CMK (cell line): ENCODE data around the gene WDR87.

Experiments used
- DNase-seq: peaks from one replicate; pipeline ENCODE4 v3.0.0-alpha.2; 2010; ENCODE audit warnings: low read depth

Gene WDR87

DNA sequence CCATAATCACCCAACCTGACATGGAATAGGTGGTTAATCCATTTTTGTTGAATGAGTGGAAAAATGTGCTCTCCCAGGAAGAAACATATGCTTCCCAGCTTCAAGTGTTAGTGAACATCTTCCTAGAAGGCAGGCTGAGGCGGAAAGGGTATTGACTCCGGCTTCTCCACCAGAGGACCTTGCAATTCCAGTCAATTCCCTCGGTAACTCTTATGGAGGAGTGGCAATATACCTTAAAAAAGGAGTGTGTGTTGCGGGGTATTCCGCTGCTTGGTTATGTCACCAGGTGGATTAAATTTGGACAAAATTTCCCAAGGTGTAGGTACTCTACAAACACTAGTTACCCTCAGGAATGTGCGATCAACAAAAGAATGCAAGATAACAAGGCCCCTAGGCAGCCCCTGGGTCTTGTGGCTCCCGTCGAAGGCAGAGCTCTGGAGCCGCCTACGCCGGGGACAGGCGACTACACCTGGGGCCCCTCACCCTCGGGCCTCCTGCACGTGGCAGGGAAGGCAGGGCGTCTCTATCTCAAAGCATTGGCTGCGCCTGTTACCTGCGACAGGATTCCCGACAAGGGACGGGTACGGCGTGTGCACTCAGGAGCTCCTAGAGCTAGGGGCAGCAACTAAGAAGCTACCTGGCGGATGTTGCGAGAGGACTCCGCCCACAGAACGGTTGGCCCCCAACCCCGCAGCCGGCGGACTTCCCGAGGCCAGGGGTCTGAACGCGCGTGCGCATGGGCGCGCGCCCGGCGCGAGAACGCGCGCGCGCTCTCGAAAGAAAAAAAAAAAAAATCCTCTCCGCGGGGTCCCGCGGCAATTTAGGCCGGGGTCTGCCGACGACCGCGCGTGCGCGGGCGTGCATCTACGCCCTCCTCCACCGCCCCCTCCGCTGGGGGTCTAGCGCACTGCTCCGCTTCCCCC lies at the start of gene WDR87:
Gene WDR87 (minus strand): TSS at position 649 of the 923 bp plus-strand sequence. CDS start 8,355 bp downstream, outside the sequence.
- peak; percentile 53 for DNase-seq

DNA sequence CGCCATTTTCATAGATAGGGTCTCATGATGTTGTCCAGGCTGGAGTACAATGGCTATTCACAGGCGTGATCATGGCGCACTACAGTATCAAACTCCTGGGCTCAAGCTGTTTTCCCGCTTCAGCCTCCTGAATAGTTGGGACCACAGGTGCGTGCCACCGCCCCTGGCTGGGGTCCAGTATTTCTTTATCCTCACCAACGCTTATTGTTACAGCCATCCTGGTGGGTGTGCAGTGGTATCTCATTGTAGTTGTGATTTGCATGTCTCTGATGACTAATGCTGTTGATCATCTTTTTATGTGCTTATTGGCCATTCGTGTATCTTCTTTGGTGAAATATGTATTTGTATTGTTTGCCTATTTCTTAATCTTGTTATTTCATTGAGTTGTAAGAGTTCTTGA lies 49.6 kb upstream of the WDR87 start:
- DNase-seq, result no peak

- no peak for DNase-seq
Observed at GRCh38 chr19:37954421-37954874, 48.1 kb upstream of the WDR87 start.

DNA sequence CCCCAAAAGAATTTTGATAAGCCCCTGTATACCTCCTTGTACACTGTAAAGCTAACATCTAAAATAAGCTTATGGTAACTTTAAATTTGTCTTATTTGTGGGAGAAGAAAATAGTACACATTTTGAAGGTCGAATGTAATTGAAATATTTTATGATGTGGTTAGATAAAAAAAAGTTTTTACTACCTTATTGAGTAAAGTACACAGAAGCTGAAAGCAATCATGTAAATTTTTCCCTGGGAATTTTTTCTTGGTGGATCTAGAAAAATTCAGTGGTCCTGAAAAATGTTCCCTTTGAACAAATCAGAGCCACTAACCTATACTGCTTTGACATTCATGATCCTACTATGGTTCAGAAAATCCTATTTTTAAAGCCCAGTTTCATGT lies 47.5 kb upstream of the WDR87 start:
- no peak for DNase-seq

GRCh38 chr19:37953171-37953917 lies 47.0 kb upstream of the WDR87 start:
- no peak for DNase-seq

GRCh38 chr19:37951816-37952210 lies 45.4 kb upstream of the WDR87 start:
- DNase-seq, result no peak

DNA sequence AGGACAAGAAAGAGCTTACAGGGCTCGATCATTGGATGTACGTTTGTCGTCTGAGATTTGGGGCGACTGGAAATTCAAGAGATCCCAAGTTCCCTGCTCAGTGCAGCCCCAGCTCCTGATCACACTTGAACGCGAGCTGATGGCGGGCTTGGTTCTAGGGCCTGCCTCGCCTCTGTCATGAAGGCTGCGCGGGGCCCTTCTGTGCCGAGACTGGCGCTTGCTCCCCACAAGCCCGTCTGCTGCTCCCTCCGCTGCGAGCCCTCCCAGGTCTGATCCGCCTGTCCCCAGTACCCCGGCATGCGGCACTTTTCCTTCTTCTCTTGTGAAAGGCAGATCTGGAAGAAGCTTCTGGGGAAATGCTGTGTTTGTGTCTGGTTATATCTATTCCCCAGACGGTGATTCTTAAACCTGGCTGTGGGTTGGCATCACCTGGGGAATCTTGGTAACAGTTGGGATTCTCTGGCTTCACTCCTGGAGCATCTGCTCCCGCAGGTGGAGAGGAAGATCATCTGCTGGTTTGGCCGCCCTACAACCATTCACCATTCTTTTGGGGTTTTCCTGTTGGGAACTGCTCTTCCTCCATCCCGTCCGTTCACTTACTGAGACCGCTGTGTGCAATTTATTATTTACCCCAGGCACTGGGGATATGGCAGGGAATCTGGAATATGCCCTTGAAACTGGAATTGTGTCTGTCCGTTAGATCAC lies 44.2 kb upstream of the WDR87 start:
- DNase-seq, result no peak

- DNase-seq, result no peak
Observed at GRCh38 chr19:37948362-37948761, 42.0 kb upstream of the WDR87 start.

GRCh38 chr19:37947778-37948177 lies 41.4 kb upstream of the WDR87 start:
- DNase-seq, result no peak

DNA sequence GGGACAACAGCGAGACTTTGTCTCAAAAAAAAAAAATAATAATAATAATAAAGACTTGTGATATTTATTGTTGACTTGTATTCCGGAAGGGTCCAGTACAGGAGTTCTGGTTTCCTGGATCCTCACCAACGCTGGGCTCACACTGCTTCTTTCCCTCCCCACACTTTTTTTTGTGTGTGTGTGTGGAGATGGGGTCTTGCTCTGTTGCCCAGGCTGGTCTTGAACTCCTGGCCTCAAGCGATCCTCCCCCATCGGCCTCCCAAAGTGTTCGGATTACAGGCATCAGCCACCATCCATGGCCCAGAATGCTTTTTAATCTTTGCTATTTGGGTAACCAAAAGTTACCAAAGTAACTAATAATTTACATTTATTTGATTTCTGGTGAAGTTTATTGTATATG lies 39.7 kb upstream of the WDR87 start:
- no peak for DNase-seq

DNA sequence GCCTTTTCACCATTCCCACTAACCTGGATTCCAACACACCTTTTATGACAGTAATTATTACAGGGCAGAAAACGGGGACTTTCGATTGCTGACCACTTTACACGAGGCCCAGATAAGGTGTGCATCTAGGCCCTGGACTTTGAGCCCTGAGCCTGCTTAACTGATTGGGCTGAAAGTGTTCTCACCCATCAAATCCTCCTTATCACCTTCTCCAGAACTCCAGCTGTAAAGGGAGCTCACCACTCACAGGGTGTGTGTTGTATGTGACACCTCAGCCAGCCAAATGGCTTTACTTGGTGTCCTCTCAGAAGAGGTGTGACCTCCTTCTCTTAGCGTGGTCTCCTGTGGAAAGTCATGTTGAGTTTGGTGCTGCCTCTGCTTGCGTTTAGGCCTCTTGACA lies 37.1 kb upstream of the WDR87 start:
- DNase-seq, result no peak

GRCh38 chr19:37942516-37942902 lies 36.1 kb upstream of the WDR87 start:
- no peak for DNase-seq

DNA sequence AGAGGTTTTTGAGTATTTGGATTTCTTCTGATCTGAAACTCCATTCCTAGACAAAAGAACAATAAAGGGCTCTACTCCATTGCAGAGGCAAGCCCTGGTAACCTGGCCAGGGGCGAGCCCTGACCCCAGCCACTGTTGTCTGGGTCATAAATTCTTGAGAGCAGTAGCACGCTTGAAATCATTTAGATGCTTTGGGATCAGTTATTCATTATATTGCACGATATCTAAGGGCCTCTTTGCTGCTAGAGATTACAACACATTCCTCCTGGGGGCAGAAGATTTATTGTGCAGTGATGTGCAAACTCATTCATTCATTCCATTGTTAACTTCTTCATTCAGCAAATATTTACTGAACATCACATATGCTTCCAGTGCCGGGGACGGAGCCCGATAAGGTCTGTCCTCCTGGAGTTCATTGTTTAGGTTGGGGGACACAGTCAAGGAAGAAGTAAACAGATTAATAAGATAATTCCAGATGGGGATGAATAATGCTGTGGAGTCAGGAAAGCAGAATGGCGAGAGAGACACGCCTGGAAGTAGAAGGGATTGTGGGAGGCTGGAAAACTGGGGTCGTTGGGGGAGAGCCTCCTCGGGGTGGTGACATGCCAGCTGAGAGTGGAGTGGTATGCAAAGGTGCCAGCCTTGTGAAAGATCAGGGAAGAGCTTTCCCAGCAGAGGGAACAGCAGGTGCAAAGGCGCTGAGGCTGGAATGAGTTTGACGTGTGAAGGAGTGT lies 35.6 kb upstream of the WDR87 start:
- DNase-seq, result no peak

DNA sequence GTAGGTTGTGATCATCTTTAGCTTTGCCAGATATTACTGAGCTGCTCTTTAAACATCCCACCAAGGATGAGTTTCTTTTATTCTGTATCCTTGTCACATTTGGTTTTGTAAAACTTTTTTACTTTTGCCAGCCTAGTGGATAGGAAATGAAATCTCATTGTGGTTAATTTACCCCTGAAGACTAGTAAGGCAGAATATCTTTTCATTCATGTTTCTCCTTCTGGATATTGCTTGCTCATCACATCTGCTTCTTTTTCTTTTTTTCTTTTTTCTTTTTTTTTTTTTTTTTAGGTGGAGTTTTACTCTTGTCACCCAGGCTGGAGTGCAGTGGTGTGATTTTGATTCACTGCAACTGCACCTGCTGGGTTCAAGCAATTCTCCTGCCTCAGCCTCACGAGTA lies 32.0 kb upstream of the WDR87 start:
- no peak for DNase-seq

DNA sequence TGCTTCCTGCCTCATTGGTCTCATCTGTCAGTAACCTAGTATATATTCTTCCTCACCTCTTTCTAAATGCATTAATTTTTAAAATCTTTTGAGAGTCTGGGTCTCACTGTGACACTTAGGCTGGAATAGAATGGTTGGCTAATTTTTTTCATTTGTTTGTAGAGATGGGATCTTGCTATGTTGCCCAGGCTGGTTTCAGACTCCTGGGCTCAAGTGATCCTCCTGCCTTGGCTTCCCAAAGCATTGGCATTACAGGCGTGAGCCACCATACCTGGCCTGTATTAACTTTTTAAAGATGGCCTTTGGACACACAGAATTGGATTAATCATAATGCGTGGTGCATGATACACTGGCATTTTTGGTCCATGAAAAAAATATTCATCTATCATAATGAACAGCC lies 30.5 kb upstream of the WDR87 start:
- no peak for DNase-seq

DNA sequence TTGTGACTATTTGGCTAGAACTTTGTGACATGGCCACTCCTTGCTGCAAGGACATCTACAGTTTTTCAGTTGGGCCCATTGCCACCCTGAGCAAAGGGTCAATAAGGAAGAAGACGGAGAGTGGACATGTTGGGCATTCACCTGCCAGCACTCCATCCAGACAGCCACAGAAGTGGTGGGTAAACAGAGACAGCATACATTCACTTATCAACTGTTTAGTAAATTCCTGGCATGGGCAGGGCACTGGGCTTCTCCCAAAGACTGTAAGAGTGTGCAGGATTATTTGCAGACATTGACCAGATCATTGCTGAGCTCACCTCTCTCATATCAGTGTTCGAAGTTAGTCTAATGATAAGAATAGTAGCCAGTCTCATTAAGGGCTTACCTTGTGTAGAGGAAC lies 29.8 kb upstream of the WDR87 start:
- DNase-seq, result no peak

GRCh38 chr19:37935341-37935740 lies 28.9 kb upstream of the WDR87 start:
- no peak for DNase-seq

- no peak for DNase-seq
Observed at GRCh38 chr19:37933937-37934358, 27.6 kb upstream of the WDR87 start.

DNA sequence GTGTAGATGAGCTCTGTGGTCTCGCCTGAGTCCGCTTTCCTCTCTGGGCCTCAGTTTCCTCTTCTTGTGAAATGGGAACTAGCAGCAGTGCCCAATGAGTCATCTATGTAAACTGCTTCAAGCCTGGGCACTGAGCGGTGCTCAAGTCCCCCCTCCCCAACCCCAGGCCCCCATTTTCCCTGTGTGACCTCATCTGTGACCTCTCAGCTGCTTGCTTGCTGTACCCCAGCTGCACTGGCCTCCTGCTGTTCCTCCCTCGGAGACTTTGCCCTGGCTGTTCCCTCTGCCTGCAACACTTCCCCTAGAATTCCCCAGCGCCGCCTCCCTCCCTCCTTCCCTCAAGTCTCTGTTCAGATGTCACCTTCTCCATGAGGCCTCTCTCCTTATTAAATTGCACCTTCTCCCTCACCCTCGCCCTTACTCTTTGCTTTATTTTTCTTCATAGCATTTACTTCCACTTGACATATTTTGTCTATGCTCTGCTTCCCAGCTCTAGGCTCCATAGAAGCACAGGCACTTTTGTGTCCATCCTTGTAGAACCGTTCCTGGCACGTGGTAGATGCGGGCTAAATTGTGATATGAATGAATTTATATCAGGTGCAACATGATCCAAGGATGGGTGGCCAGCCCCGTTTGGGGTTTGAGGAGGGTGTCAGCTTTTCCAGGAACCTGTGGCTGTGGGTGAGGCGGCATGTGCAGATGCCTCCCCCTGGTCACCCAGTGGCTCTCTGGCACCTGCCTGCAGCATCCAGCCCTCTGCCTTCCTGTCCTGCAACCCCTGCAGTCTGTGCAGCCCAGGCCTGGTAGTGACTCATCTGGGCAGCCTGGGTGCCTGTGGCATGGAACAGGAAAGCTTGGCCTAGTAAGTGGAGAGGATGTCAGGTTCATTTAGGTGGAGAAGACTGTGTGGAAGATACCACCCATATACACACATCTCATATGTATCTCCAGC lies 26.9 kb upstream of the WDR87 start:
- DNase-seq, result no peak

DNA sequence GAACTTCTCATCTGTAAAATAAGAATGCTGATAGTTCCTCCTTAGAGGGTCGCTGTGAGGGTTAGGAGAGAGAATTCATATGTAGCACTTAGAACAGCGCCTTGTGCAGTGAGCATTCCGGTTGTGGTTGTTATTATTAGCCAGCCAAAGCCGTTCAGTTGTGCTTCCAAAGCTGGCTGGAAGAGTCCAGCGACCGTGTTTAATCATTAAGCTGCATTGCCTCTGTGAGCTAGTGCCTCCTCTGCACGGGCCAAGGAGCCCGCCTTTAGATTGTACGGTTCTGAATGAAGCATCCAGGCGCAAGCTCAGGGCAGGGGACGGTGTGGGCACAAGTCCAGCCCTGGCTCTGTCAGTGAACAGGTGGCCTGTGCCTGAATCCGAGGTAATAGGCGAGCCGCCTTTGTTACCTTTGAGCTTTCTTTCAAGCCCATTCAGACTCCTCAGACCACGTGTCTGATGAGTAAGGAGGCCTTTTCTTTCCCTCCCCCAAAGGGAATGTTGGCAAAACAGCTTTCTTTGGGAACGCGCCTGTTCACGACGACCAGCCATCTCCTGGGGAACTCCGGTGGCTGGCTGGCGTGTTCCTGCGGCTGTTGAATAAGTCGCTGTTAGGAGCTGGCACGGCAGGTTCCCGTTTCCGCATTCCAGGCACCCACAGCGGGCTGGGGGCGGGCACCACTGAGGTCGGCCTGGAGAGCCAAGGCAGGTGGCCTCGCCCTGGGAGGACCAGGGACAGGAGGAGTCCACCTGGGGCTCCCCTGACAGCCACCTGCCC lies 25.7 kb upstream of the WDR87 start:
- DNase-seq, result no peak
